AG04449 (cell line): ENCODE results near the gene CHSY3.

Source experiments
- CTCF ChIA-PET: fragments of 350-600 bp; formaldehyde crosslinking; extraction: SDS; loops from one replicate; lab custom pipeline; 2021; ENCODE audit warnings: antibody characterized with exemption; lab: Yijun Ruan, JAX
- POLR2A ChIA-PET: fragments of 400-600, 350-600 bp; formaldehyde crosslinking; extraction: SDS; loops from one replicate; lab custom pipeline; 2020; ENCODE audit warnings: antibody characterized with exemption, inconsistent platforms; lab: Yijun Ruan, JAX
- DNase-seq: peaks from one replicate; pipeline ENCODE4 v3.0.0-alpha.2; 2010; ENCODE audit warnings: low read depth, low spot score
- H3K4me3 ChIP-seq: 2 replicates; pipeline ENCODE4 v1.5.1; 2011; ENCODE audit warnings: low read depth, mild to moderate bottlenecking, control low read depth, low read length
- CTCF ChIP-seq: IDR thresholded peaks from one replicate; pipeline ENCODE4 v1.5.1; 2011; ENCODE audit warnings: mild to moderate bottlenecking, moderate library complexity, low read length, control low read depth, inconsistent platforms; ENCODE audit not compliant: insufficient read depth; ENCODE audit errors: missing control alignments

CHSY3 gene

GRCh38 chr5:130111746-130112145, 207.5 kb downstream of the CHSY3 start:
- H3K4me3 ChIP-seq, result no peak overlapping the region
- ChIA-PET CTCF (interaction anchor here (1.5 to 4.1 kb wide), 3 partner anchors 13 to 259 kb away, joined by 3 to 55 read pairs (median 39); no protein-coding TSS in a partner anchor), POLR2A (no interaction called here)
- TF ChIP-seq CTCF, result no peak
- DNase-seq, result no peak

GRCh38 chr5:130112246-130112645, 208.0 kb downstream of the CHSY3 start:
- POLR2A ChIA-PET, result no interaction called here
- no peak for TF ChIP-seq CTCF

GRCh38 chr5:130115686-130116085, 211.4 kb downstream of the CHSY3 start:
- ChIA-PET POLR2A (no interaction called here), CTCF (interaction anchor here (0.8 to 2.2 kb wide), 4 partner anchors 9 to 28 kb away, joined by 3 to 7 read pairs (median 4); no protein-coding TSS in a partner anchor)
- no peak overlapping the region for H3K4me3 ChIP-seq
- TF ChIP-seq CTCF, result no peak
- no peak for DNase-seq

More at GRCh38 chr5:130112246-130112645, 208.0 kb downstream of the CHSY3 start:
- H3K4me3 ChIP-seq, result no peak overlapping the region
- no peak for DNase-seq
- CTCF ChIA-PET, result interaction anchor here (1.1 to 4.1 kb wide), 5 partner anchors 12 to 260 kb away, joined by 3 to 55 read pairs (median 7); no protein-coding TSS in a partner anchor

- TF ChIP-seq CTCF, result no peak
- no peak for DNase-seq
- POLR2A ChIA-PET, result no interaction called here
- CTCF ChIA-PET, result interaction anchor here (0.8 to 1.4 kb wide), 3 partner anchors 10 to 27 kb away, joined by 3 to 4 read pairs (median 4); no protein-coding TSS in a partner anchor
- H3K4me3 ChIP-seq, result no peak overlapping the region
Observed at GRCh38 chr5:130116462-130116861, 212.2 kb downstream of the CHSY3 start.

GRCh38 chr5:130116972-130117371, 212.7 kb downstream of the CHSY3 start:
- ChIA-PET CTCF (interaction anchor here (1.0 kb wide), 1 partner anchor 25 kb away, joined by 3 read pairs; no protein-coding TSS in a partner anchor), POLR2A (no interaction called here)
- no peak overlapping the region for H3K4me3 ChIP-seq
- no peak for TF ChIP-seq CTCF
- no peak for DNase-seq

GRCh38 chr5:130126746-130127145, 222.5 kb downstream of the CHSY3 start:
- no peak overlapping the region for H3K4me3 ChIP-seq
- DNase-seq, result no peak
- CTCF ChIA-PET, result interaction anchor here (5.8 kb wide), 1 partner anchor 16 kb away, joined by 39 read pairs; no protein-coding TSS in a partner anchor
- POLR2A ChIA-PET, result no interaction called here
- TF ChIP-seq CTCF, result no peak
